ENCODE data around the gene APOL5. TPM values are rescaled to one million over a fixed set of nuclear protein-coding genes. Genes with fewer than 3 reads are reported as not detected.

The APOL5 gene
- total RNA-seq, 4 donors from 2014 or later: 0.29 TPM; not detected in 3

- TF ChIP-seq CTCF (IDR thresholded peaks at IDR 0.05) (no peak), POLR2A (IDR thresholded peaks at IDR 0.05; ENCODE audit: low read depth) (no peak), POLR2AphosphoS5 (IDR thresholded peaks at IDR 0.05) (no peak), EP300 (IDR thresholded peaks at IDR 0.05) (no peak)
- Histone ChIP-seq H3K27ac (replicated peaks in 1 of 4) (peak overlapping the region in 2 of 4 donors; percentile 0 to 22), H3K4me1 (peaks cover 31 to 50% (median 44%) of the 10 kb centered on the region in 4 donors), H3K9me3 (no peaks in the 10 kb centered on the region), H3K4me3 (no peak overlapping the region), H3K27me3 (no peaks in the 10 kb centered on the region), H3K36me3 (peaks cover 0 to 72% (median 30%) of the 10 kb centered on the region in 4 donors)
- no peak for DNase-seq (ENCODE audit: extremely low spot score)
- 45% methylated on average over 6 of the region's 6 CpGs for WGBS
- intact Hi-C loops (cut with DNase I): loop anchor here (5.0 to 10.0 kb wide), 2 partner anchors 101 to 171 kb away; no protein-coding TSS in a partner anchor
Measured at GRCh38 chr22:35743326-35743860, 25.7 kb downstream of the APOL5 start.

GRCh38 chr22:35746248-35746647 lies 28.6 kb downstream of the APOL5 start:
- Histone ChIP-seq H3K4me3 (no peak overlapping the region), H3K36me3 (peaks cover 0 to 56% (median 22%) of the 10 kb centered on the region in 4 donors), H3K27ac (replicated peaks in 1 of 4) (no peak overlapping the region), H3K27me3 (no peaks in the 10 kb centered on the region), H3K9me3 (no peaks in the 10 kb centered on the region), H3K4me1 (peaks cover 31 to 47% (median 42%) of the 10 kb centered on the region in 4 donors)
- intact Hi-C loops (cut with DNase I): loop anchor here (10.0 kb wide), 1 partner anchor 169 kb away; no protein-coding TSS in a partner anchor
- TF ChIP-seq EP300 (IDR thresholded peaks at IDR 0.05) (no peak), POLR2A (IDR thresholded peaks at IDR 0.05; ENCODE audit: low read depth) (no peak), CTCF (IDR thresholded peaks at IDR 0.05) (no peak), POLR2AphosphoS5 (IDR thresholded peaks at IDR 0.05) (no peak)
- WGBS: 84% methylated on average over 9 of the region's 9 CpGs
- DNase-seq (ENCODE audit: extremely low spot score): no peak

- WGBS: 42% methylated on average over 4 of the region's 4 CpGs
- peaks cover 0 to 54% (median 20%) of the 10 kb centered on the region in 4 donors for H3K36me3 ChIP-seq
- DNase-seq (ENCODE audit: extremely low spot score): no peak
- no peaks in the 10 kb centered on the region for H3K27me3 ChIP-seq
- peaks cover 31 to 49% (median 38%) of the 10 kb centered on the region in 4 donors for H3K4me1 ChIP-seq
- intact Hi-C loops (cut with DNase I): loop anchor here (10.0 kb wide), 1 partner anchor 168 kb away; no protein-coding TSS in a partner anchor
- TF ChIP-seq POLR2AphosphoS5 (IDR thresholded peaks at IDR 0.05): no peak
- no peak for TF ChIP-seq CTCF (IDR thresholded peaks at IDR 0.05)
- TF ChIP-seq EP300 (IDR thresholded peaks at IDR 0.05): no peak
- no peak for TF ChIP-seq POLR2A (IDR thresholded peaks at IDR 0.05; ENCODE audit: low read depth)
- H3K4me3 ChIP-seq: no peak overlapping the region
- H3K9me3 ChIP-seq: no peaks in the 10 kb centered on the region
- H3K27ac ChIP-seq (replicated peaks in 1 of 4): peak overlapping the region in 1 of 4 donors; percentile 40
Measured at GRCh38 chr22:35746946-35747703, 29.5 kb downstream of the APOL5 start.

- TF ChIP-seq CTCF (IDR thresholded peaks at IDR 0.05) (no peak), EP300 (IDR thresholded peaks at IDR 0.05) (no peak), POLR2A (IDR thresholded peaks at IDR 0.05; ENCODE audit: low read depth) (no peak), POLR2AphosphoS5 (IDR thresholded peaks at IDR 0.05) (no peak)
- intact Hi-C loops (cut with DNase I): loop anchor here (10.0 kb wide), 1 partner anchor 165 kb away; no protein-coding TSS in a partner anchor
- Histone ChIP-seq H3K27ac (replicated peaks in 1 of 4) (no peak overlapping the region), H3K27me3 (no peaks in the 10 kb centered on the region), H3K36me3 (peaks cover 0 to 34% (median 7%) of the 10 kb centered on the region in 4 donors), H3K9me3 (no peaks in the 10 kb centered on the region), H3K4me3 (no peak overlapping the region), H3K4me1 (peaks cover 19 to 45% (median 34%) of the 10 kb centered on the region in 4 donors)
- WGBS: 75% methylated on average over 10 of the region's 10 CpGs
- no peak for DNase-seq (ENCODE audit: extremely low spot score)
Measured at GRCh38 chr22:35749808-35750207, 32.1 kb downstream of the APOL5 start.

Measured in esophagus muscularis mucosa (tissue), 4 donors.